GM19467 (cell line): ENCODE measurements around the gene ADRB1.
A peak's percentile ranks its signal among the peaks of the same experiment; 100 is the strongest.

ENCODE experiments used
- ATAC-seq: cut with Tn5 transposase; IDR thresholded peaks from one replicate; pipeline ENCODE4 v1.9.1; 2021; ENCODE audit warnings: mild to moderate bottlenecking, moderate library complexity; ENCODE audit not compliant: unreplicated experiment

The ADRB1 gene

GRCh38 chr10:114083040-114083439 is 39.4 kb downstream of the ADRB1 start:
- no peak for ATAC-seq

- ATAC-seq = no peak
Measured at GRCh38 chr10:114084215-114084614, 40.5 kb downstream of the ADRB1 start.

- ATAC-seq = no peak
Measured at GRCh38 chr10:114087255-114087654, 43.6 kb downstream of the ADRB1 start.

- no peak for ATAC-seq
Measured at GRCh38 chr10:114087655-114088054, 44.0 kb downstream of the ADRB1 start.

GRCh38 chr10:114094795-114095194 is 51.1 kb downstream of the ADRB1 start:
- ATAC-seq = no peak

- peak; percentile 56 for ATAC-seq
Measured at GRCh38 chr10:114095559-114096337, 52.1 kb downstream of the ADRB1 start.
